ENCODE data around the gene DENND4C. TPM values are rescaled to one million over a fixed set of nuclear protein-coding genes. Genes with fewer than 3 reads are reported as not detected.
"Not testable (repeated sequence)": the region's sequence is repeated elsewhere in the genome, so short reads cannot be mapped to it uniquely, and the experiment has no call there.

Gene DENND4C
- total RNA-seq, 1 donor from 2014 or later: 17.1 TPM

DNA sequence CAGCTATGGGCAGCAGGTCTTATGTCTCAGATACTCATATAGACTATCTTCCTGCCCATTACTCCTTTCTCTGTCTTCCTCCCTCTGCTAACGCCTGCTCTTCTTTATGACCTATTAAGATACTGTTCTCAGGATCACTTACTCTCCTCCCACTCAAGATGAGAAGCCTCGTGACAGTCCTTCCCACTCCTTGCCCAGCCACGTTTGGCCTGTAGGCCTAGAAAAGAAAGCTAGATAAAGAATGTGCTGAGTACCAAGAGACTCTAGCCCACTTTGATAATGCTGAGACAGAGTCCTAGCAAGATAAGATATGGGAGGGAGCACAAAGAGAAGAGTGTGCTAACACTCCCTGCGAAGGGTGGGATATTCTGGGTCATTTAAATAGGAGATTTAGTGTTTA lies 6.8 kb upstream of the DENND4C start:
- ATAC-seq: peak; percentile 45
- no peak for DNase-seq (ENCODE audit: low spot score)

DNA sequence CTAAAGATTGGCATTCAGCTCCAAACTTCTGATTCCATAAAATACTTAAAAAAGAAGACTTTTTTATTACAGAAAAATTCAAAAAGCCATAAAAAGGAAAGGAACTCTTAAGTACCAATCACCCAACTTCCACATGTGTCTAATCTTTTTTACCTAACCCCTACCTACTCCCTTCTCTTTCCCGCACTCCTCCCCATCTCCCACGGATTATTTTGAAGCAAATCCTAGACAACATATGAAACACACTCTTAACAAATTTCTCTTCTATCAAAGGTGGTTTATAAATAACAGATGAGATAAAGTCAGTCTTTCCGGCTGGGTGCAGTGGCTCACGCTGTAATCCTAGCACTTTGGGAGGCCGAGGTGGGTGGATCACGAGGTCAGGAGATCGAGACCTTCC lies 5.9 kb upstream of the DENND4C start:
- DNase-seq (ENCODE audit: low spot score): no peak
- ATAC-seq: no peak

DNA sequence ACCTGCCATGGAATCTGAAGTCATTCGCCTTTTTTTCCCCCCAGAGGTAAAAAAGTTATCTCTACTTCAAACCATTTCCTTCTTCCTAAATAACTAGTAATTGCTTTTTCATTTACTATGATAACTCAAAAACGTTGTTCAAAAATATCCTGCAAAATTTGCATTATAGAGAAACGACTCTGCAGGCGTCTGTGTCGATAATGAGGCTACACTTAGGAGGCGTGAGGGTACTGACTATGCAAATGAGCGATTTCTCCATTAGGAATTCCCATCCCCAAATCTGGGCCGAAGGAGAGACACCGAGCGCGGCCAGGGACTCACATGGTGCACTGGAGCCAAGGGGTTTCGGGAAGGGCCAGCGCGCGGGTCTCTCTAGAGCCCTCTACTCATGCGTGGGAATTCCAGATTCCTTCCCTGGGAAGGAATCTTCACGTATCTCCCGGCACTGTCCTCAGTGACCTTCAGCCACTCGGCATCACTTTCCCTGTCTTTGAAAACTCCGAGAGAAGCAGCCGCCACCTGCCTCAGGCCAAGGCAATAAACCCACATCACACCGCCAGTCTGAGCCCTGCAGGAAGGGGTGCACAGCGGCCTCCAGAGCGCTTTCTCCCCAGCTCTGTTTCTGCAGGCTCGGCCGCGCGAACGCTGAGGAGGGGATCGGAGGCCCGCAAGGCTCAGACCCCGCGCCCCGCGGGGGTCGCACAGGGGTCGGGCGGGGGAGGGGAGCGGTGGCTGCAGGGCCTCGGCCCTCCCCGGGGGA lies 718 bp upstream of the DENND4C start:
- ATAC-seq (peak; percentile 66), DNase-seq (ENCODE audit: low spot score) (no peak)

DNA sequence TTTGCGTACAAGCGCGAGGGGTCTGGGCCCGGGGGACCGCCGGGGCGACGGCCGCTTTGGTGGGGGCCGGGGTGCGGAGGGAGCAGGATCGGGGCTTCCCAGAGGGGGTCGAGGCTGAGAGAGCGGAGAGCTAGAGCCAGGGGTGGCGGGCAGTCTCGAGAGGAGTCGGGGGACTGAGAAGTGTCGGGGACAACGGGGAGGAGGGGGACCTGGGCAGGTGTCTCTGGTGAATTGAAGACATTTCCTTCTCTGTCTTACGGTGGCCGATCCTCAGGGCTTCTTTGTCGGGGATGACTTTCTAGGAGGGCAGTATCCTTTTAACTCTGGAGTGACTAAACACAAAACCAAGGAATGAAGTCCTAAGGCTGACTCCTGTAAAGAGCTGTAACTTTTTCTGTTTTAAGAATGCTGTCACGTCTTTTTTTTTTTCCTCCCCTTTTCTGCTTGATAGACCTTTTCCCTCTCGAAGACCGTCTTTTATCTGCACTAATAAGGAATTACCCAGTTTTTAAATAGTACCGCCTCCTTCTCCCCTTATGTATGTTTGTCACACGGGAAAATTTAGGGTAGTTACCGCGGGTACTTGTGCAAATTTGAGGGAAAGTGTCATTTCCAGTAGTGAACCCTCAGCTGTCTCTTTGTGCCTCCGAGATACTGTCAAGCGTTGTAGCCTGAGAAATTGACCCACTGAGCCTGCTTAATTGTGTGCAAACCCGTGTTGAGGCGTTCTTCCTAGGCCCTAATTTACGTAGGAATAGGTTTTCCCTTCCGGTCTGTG lies 822 bp downstream of the DENND4C start:
- DNase-seq (ENCODE audit: low spot score) (no peak), ATAC-seq (peak; percentile 7)

DNA sequence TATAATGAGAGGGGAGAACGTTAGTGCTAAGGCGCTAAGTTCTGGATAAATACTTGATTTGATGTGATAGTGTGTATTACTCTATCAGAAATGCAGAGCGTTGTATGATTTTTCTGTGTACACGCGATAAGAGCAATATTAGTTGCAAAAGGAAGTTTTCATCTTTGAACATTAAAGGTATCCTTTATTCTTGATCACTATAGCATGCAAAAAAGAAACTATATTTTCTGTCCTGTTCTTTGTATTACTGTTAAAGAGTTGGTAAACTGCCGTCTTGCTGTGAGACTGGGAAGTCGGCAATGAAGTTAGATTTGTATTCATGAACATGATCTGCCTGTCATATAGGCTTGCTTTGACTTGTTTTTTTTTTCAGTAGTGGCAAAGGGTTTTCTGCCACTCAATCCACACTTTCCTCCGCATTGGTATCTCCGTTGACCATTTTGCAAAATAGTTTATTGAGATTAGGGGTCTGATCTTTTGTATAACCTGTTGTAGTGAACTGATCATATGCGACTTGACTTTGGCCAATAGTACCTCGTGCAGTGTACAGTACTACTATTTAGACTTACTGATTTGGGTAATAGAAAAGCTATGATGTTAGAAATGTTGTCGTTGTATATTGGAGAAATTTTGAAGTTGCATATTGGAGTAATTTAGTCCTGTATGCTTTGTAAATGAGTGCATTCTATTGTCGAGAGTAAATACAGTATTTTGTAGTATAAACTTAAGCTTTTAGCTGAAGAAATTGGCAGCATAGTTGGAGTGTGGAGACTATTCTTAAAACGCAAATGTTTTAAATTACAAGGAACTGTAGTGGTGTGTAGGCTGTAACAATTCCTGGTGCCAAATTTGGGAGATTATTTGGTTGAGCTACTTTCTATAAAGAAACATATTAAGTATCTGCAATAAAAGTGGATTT lies 1.7 kb downstream of the DENND4C start:
- DNase-seq (ENCODE audit: low spot score) (no peak), ATAC-seq (no peak)

DNA sequence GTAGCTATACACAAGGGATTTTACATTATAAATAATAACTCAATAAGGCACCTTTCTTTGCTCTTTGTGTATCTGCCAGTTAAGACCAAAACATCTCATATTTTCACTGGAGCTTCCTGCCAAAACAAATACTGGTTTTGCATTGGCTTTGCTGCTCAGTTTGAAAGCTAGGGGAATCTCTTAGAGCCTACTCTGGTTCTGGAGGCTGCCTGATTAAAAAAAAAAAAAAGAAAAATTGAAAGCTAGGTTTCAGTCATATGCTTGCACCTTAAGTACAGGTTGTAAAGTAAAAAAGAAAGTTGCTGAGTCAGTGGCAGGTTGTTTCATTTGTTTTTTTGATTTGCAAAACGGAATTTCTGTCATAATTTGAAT lies 2.3 kb downstream of the DENND4C start:
- ATAC-seq: no peak
- DNase-seq (ENCODE audit: low spot score): no peak

DNA sequence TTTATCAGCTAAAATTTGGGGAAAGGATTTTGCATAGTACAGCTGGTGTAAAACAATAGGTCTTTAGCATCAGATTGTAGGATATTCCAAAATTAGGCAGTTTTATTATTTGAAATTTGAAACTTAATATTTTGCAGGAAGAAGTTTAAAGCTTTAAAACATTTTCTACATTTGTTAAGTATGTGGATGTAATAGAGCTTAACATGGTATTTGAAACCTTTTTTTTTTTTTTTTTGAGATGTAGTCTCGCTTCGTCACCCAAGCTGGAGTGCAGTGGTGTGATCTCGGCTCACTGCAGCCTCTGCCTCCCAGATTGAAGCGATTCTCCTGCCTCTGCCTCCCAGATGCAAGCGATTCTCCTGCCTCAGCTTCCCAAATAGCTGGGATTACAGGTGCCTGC lies 2.9 kb downstream of the DENND4C start:
- no peak for ATAC-seq
- no peak for DNase-seq (ENCODE audit: low spot score)

DNA sequence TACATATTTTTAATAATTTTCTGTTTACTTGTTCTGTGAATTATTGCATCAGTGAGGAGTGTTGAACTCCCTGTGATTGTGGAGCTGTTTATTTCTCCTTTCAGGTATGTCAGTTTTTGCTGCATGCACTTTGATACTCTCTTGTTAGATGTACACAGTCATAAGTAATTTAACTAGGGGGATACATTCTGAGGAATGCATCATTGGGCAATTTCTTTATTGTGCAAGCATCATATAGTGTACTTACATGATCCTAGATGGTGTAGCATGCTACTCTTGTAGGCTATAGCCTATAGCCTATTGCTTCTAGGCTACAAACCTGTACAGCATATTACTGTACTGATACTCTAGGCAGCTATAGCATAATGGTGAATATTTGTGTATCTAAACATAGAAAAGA lies 9.5 kb downstream of the DENND4C start:
- DNase-seq (ENCODE audit: low spot score): no peak
- ATAC-seq: no peak

DNA sequence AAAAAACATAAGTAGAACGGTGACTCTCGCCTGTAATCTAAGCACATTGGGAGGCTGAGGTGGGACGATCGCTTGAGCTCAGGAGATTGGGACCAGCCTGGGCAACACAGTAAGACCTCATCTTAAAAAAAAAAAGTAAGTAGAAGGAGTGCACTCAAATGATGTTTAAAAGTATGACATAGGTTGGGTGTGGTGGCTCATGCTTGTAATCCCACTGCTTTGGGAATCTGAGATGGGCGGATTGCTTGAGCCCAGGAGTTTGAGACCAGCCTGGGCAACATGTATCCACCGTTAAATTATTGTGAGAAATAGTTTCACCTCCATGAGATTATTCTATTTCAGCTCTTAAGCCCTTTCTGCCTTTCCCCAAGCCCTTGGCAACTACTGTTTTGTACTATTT lies 11.2 kb downstream of the DENND4C start:
- ATAC-seq (no peak), DNase-seq (ENCODE audit: low spot score) (no peak)

DNA sequence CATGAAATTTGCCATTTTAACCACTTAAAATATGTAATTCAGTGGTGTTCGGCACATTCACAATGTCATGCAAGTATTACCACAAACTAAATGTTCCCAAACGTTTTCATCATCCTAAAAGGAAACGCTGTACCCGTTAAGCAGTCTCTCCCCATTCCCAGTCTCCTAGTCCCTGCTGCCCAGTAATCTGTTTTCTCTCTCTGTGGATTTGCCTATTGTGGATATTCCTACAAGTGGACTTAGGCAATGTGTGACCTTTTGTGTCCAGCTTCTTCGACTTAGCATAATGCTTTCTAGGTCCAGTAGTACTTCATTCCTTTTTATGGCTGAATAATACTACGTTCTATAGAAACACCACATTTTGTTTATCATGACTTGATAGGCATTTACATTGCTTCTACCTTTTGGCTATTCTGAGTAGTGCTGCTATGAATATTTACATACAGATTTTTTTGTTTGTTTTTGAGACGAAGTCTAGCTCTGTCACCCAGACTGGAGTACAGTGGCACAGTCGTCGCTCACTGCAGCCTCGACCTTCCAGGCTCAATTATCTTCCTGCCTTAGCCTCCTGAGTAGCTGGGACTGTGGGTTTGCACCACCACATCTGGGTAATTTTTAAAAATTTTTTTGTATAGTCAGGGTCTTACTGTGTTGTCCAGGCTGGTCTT lies 13.0 kb downstream of the DENND4C start:
- ATAC-seq (peak; percentile 36), DNase-seq (ENCODE audit: low spot score) (no peak)

DNA sequence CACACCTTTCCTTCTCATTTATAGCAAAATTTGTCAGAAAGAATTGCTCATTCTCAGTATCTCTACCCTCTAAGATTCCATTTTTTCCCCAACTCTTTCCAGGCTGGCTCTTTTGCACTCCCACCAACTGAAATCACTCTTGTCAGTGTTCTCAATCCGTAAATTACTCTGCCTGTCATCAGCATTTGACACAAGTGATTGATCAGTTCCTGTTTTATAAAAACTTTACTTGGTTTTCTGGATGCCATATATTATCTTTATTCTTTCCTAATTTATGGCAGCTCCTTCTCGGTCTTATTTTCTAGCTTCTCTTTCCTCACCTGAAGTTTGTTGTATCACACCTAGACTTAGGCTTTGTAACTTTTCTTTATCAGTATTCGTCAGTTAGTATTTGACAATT lies 16.4 kb downstream of the DENND4C start:
- no peak for DNase-seq (ENCODE audit: low spot score)
- ATAC-seq: no peak

DNA sequence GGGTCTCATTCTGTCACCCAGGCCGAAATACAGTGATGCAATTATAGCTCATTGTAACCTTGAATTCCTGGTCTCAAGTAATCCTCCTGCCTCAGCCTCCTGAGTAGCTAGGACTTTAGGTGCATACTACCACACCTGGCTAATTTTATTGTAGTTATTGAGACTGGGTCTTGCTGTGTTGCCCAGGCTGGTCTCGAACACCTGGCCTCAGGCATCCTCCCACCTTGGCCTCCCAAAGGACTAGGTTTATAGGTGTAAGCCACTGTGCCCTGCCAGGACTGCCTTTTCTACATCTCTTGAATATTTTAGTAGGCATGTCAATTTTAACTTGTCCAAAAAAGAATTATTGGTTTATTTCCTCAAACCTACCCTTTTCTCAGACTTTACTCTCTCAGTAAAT lies 16.9 kb downstream of the DENND4C start:
- ATAC-seq: no peak
- no peak for DNase-seq (ENCODE audit: low spot score)

DNA sequence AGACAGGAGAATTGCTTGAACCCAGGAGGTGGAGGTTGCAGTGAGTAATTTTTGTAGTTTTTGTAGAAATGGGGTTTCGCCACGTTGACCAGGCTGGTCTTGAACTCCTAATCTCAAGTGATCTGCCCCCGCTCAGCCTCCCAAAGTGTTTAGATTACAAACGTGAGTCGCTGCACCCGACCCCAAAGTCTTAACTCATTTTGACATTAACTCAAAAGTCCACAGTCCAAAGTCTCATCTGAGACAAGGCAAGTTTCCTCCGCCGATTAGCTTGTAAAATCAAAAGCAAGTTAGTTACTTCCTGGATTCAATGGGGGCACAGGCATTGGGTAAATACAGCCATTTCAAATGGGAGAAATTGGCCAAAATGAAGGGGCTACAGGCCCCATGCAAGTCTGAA lies 19.9 kb downstream of the DENND4C start:
- ATAC-seq; DNase-seq (ENCODE audit: low spot score): not testable (repeated sequence)

DNA sequence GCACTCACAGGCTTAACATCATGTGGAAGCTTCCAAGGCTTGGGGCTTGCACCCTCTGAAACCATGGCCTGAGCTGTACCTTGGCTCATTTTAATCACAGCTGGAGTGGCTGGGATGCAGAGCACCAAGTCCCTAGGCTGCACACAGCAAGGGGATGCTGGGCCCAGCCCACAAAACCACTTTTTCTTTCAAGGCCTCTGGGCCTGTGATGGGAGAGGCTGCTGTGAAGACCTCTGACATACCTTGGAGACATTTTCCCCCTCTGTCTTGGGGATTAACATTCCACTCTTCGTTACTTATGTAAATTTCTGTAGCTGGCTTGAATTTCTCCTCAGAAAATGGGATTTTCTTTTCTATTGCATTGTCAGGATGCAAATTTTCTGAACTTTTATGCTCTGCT lies 20.7 kb downstream of the DENND4C start:
- ATAC-seq; DNase-seq (ENCODE audit: low spot score): not testable (repeated sequence)

DNA sequence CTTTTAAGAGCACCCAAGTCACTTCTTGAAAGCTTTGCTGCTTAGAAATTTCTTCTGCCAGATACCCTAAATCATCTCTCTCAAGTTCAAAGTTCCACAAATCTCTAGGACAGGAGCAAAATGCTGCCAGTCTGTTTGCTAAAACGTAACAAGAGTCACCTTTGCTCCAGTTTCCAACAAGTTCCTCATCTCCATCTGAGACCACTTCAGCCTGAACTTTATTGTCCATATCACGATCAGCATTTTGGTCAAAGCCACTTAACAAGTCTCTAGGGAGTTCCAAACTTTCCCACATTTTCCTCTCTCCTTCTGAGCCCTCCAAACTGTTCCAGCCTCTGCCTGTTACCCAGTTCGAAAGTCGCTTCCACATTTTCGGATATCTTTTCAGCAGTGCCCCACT lies 21.1 kb downstream of the DENND4C start:
- not testable (repeated sequence) for DNase-seq (ENCODE audit: low spot score); ATAC-seq

DNA sequence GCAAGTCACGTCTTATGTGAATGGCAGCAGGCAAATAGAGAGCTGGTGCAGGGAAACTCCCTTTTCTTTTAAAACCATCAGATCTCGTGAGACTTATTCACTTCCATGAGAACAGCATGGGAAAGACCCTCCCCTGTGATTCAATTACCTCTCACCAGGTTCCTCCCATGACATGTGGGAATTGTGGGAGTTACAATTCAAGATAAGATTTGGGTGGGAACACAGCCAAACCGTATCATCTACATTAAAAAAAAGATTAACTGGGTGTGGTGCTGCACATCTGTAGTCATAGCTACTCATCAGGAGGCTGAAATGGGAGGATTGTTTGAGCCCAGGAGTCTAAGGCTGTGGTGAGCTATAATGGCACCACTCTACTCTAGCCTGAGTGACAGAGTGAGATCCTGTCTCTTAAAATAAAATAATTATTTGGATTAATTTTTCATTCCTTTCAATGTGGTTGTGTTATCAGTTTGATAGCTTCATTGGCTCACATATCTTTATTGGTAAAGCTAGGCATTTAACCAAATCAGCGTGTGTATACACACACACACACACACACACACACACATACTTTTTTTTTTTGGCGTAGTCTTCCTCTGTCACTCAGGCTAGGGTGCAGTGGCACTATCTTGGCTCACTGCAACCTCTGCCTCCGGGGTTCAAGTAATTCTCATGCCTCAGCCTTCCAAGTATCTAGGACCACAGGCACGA lies 21.8 kb downstream of the DENND4C start:
- ATAC-seq (peak; percentile 85), DNase-seq (ENCODE audit: low spot score) (no peak)

DNA sequence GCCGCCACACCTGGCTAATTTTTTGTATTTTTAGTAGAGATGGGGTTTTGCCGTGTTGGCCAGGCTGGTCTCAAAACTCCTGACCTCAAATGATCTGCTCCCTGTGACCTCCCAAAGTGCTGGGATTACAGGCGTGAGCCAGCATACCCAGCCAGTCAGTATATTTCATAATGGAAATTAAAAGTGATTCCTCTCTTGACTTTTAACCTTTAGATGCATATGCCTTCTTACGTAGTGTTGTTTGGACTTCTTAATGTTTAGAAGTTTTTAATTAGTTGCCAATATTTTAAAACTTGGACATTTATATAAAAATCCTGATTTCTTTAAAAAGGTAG lies 22.4 kb downstream of the DENND4C start:
- DNase-seq (ENCODE audit: low spot score) (no peak), ATAC-seq (peak; percentile 84)

DNA sequence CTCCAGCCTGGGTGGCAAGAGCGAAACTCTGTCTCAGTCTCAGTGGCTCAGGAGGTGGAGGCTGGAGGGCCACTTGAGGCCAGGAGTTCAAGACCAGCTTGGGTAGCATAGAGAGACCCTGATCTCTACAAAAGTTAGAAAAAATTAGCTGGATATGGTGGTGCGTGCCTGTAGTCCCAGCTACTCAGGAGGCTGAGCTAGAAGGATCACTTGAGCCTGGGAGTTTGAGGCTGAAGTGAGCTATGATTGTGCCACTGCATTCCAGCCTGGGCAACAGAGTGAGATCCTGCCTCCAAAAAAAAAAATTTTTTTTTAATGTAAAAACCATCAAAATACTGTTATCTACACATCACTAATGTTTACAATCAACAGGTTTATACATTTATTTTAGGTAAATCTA lies 24.6 kb downstream of the DENND4C start:
- ATAC-seq (no peak), DNase-seq (ENCODE audit: low spot score) (no peak)

DNA sequence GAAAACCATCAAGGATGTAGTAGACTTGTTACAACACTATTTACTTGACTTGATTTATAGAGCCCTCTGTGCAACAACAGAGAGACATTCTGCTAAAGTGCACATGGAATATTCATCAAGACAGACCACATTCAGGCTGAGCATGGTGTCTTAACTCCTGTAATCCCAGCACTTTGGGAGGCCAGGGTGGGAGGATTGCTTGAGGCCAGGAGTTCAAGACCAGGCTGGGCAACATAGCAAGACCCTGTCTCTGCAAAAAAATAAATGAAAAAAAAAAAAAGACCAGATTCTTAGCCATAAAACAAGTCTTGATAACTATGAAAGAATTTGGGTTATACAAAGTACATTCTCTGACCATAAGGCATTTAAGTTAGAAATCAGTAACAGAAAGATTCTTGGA lies 25.3 kb downstream of the DENND4C start:
- ATAC-seq: no peak
- no peak for DNase-seq (ENCODE audit: low spot score)

DNA sequence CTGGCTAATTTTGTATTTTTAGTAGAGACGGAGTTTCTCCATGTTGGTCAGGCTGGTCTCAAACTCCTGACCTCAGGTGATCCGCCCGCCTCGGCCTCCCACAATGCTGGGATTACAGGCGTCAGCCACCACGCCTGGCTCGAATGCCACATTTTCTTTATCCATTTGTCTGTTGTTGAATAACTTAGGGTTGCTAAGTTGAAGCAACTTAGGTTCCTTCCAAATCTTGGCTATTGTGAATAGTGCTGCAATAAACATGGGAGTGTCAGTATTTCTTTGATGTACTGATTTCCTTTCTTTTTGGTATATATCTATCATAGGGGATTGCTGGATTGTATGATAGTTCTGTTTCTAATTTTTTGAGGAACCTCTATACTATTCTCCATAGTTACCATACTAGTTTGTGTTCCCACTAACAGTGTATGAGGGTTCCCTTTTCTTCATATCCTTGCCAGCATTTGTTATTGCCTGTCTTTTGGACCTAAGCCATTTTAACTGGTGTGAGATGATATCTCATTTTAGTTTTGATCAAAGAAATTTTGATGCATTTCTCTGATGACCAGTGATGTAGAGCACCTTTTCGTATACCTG lies 29.3 kb downstream of the DENND4C start:
- ATAC-seq; DNase-seq (ENCODE audit: low spot score): not testable (repeated sequence)

Data from left lobe of liver (tissue), 2 donors.